Measurements from ENCODE around the gene ATP5PO.

DNA sequence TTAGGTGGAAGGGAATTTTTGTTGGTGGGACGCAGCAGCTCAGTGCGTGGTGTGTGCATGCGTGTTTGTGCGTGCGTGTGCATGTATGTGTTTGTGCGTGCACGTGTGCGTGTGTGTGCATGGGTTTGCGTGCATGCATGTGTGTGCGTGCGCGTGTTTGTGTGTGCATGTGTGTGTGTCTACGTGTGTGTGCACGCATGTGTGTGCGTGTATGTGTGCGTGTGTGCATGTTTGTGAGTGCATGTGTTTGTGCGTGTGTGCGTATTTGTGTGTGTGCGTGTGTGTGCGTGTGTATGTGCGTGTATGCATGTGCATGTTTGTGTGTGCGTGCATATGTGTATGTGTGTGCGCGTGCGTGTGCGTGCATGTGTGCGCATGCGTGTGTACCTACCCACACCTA is 20.2 kb downstream of the ATP5PO start:
- TF ChIP-seq, protein P1, sequence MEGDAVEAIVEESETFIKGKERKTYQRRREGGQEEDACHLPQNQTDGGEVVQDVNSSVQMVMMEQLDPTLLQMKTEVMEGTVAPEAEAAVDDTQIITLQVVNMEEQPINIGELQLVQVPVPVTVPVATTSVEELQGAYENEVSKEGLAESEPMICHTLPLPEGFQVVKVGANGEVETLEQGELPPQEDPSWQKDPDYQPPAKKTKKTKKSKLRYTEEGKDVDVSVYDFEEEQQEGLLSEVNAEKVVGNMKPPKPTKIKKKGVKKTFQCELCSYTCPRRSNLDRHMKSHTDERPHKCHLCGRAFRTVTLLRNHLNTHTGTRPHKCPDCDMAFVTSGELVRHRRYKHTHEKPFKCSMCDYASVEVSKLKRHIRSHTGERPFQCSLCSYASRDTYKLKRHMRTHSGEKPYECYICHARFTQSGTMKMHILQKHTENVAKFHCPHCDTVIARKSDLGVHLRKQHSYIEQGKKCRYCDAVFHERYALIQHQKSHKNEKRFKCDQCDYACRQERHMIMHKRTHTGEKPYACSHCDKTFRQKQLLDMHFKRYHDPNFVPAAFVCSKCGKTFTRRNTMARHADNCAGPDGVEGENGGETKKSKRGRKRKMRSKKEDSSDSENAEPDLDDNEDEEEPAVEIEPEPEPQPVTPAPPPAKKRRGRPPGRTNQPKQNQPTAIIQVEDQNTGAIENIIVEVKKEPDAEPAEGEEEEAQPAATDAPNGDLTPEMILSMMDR (IDR thresholded peaks at IDR 0.05; ENCODE audit: low read depth, low read length), result no peak
- TF ChIP-seq EZH2phosphoT487 (IDR thresholded peaks at IDR 0.05; ENCODE audit: low read depth), result no peak
